Activated T-cell treated with anti-CD3 and anti-CD28 coated beads, Interleukin-2, amount 50 U/mL, for 48 hours (primary cell): ENCODE results near the gene MFSD2A.
"Not testable (repeated sequence)": the region's sequence is repeated elsewhere in the genome, so short reads cannot be mapped to it uniquely, and the experiment has no call there.

Source experiments
- DNase-seq, 2 experiments: peaks; one replicate each; pipeline ENCODE4 v3.0.0-alpha.2; 2020

MFSD2A gene

GRCh38 chr1:39969531-39970270, 14.8 kb downstream of the MFSD2A start:
- no peak for DNase-seq

GRCh38 chr1:39970274-39970673, 15.3 kb downstream of the MFSD2A start:
- DNase-seq, result no peak

GRCh38 chr1:39971138-39971537, 16.2 kb downstream of the MFSD2A start:
- no peak for DNase-seq

- peak; percentile 81 to 82 for DNase-seq
Observed at GRCh38 chr1:39973503-39974135, 18.7 kb downstream of the MFSD2A start.

GRCh38 chr1:39976732-39977131, 21.8 kb downstream of the MFSD2A start:
- DNase-seq, result no peak

- no peak for DNase-seq
Observed at GRCh38 chr1:39977202-39977601, 22.3 kb downstream of the MFSD2A start.

GRCh38 chr1:39979654-39980053, 24.7 kb downstream of the MFSD2A start:
- no peak for DNase-seq

- DNase-seq, result no peak
Observed at GRCh38 chr1:39980555-39981313, 25.8 kb downstream of the MFSD2A start.

- DNase-seq, result no peak
Observed at GRCh38 chr1:39981385-39981784, 26.4 kb downstream of the MFSD2A start.

GRCh38 chr1:39981945-39982344, 27.0 kb downstream of the MFSD2A start:
- DNase-seq, result no peak

GRCh38 chr1:39984480-39984879, 29.5 kb downstream of the MFSD2A start:
- DNase-seq, result not testable (repeated sequence)

GRCh38 chr1:39984951-39985350, 30.0 kb downstream of the MFSD2A start:
- DNase-seq, result no peak

- no peak for DNase-seq
Observed at GRCh38 chr1:39987869-39988268, 32.9 kb downstream of the MFSD2A start.

GRCh38 chr1:39988618-39989343, 33.8 kb downstream of the MFSD2A start:
- DNase-seq, result no peak

- no peak for DNase-seq
Observed at GRCh38 chr1:39990428-39990827, 35.5 kb downstream of the MFSD2A start.

- no peak for DNase-seq
Observed at GRCh38 chr1:39992234-39992633, 37.3 kb downstream of the MFSD2A start.

GRCh38 chr1:39992888-39993287, 37.9 kb downstream of the MFSD2A start:
- no peak for DNase-seq

- DNase-seq, result no peak
Observed at GRCh38 chr1:39995973-39996393, 41.0 kb downstream of the MFSD2A start.

GRCh38 chr1:39996396-39997004, 41.6 kb downstream of the MFSD2A start:
- DNase-seq, result no peak

- DNase-seq, result no peak
Observed at GRCh38 chr1:40001456-40001855, 46.5 kb downstream of the MFSD2A start.

GRCh38 chr1:40003156-40004093, 48.5 kb downstream of the MFSD2A start:
- DNase-seq, result no peak

- no peak for DNase-seq
Observed at GRCh38 chr1:40004857-40005256, 49.9 kb downstream of the MFSD2A start.
